Right lobe of liver (tissue), 6 donors: ENCODE data around the gene KRTAP10-11. TPM values are rescaled to one million over a fixed set of nuclear protein-coding genes. Genes with fewer than 3 reads are reported as not detected.

Source experiments
- ATAC-seq, 4 donors: fragments of 200-7000 bp; cut with Tn5 transposase; one replicate each; pipeline ENCODE4 v1.9.1; 2020; ENCODE audit warnings: mild to moderate bottlenecking in 4 of 4, moderate library complexity in 4 of 4
- DNase-seq, 3 donors: peaks; one replicate each; pipeline ENCODE4 v3.0.0-alpha.2; 2020
- H3K27ac ChIP-seq, 3 donors: fragments of 200-600 bp; one replicate each; pipeline ENCODE4 v1.8.0; 2022
- H3K27me3 ChIP-seq, 2 donors: fragments of 200-600 bp; one replicate each; pipeline ENCODE4 v1.8.0; 2022
- H3K36me3 ChIP-seq, 4 donors: fragments of 200-600 bp; sonication (generic) in 1 of 4; one replicate each; pipeline versions ENCODE4 v1.5.1 to v1.8.0; 2017 to 2022; ENCODE audit warnings: control low read depth in 1 of 4
- H3K4me1 ChIP-seq, 4 donors: fragments of 200-600 bp; sonication (generic) in 1 of 4; one replicate each; pipeline versions ENCODE4 v1.5.1 to v1.8.0; 2017 to 2022; ENCODE audit warnings: control low read depth in 1 of 4
- H3K4me3 ChIP-seq, 3 donors: fragments of 200-600 bp; one replicate each; pipeline ENCODE4 v1.8.0; 2022
- H3K9me3 ChIP-seq, 4 donors: fragments of 200-600 bp; sonication (generic) in 1 of 4; one replicate each; pipeline versions ENCODE4 v1.5.1 to v1.8.0; 2017 to 2022; ENCODE audit warnings: control low read depth in 1 of 4
- POLR2A ChIP-seq: fragments of 450-650 bp; IDR thresholded peaks from one replicate; pipeline ENCODE4 v1.6.1; 2017; ENCODE audit warnings: antibody characterized with exemption, mild to moderate bottlenecking
- WGBS: methylation state at CpG from one replicate; pipeline ENCODE4 v1.1.6; 2018; ENCODE audit warnings: low coverage, low lambda C conversion rate; ENCODE audit not compliant: insufficient coverage; ENCODE audit errors: missing lambda C conversion rate; 5-methylcytosine and 5-hydroxymethylcytosine counted together
- intact Hi-C, 2 donors: fragments of 100-400 bp; cut with DNase I; formaldehyde crosslinking; loops; one replicate each; pipeline versions ENCODE4 v1.11.2 to v1.14.1; 2022
- small RNA-seq, 2 experiments: library from RNA; depleted of rRNA; stranded (forward); fragments of <200 nt; gene quantifications; one replicate each; pipeline ENCODE3, GENCODE V24; 2016
- total RNA-seq, 6 experiments: library from RNA; depleted of rRNA in 2 of 6; stranded (reverse); fragments of >200 nt in 2 of 6; fragmentation: NEBNext Ultra II Directional in 3 of 6; extraction: Animal tissue kit (Norgen Biotek cat#: 25700) in 3 of 6; gene quantifications; one replicate each; pipeline versions ENCODE4 v1.1.0 to v1.2.4, GENCODE V29; 2016 to 2023
- TF ChIP-seq, protein P1 (sequence below), 4 donors: fragments of 200-600 bp in 3 of 4; fragments of 450-650 bp in 1 of 4; IDR thresholded peaks; one replicate each; pipeline versions ENCODE4 v1.5.1 to v1.8.0; 2016 to 2022; ENCODE audit warnings: antibody characterized with exemption in 4 of 4, mild to moderate bottlenecking in 2 of 4
- donor health status: DM: no; HTN: yes; CAD: no.
- donor health status: DM: no; HTN: no; CAD: no.
- donor health status: DM: no; HTN: no; CAD: no.
- donor health status: DM: no; HTN: yes; CAD: no.
- donor health status: DM: no; HTN: yes; CAD: no.

Gene KRTAP10-11
- total RNA-seq, 6 experiments from 2014 or later, result not detected

DNA sequence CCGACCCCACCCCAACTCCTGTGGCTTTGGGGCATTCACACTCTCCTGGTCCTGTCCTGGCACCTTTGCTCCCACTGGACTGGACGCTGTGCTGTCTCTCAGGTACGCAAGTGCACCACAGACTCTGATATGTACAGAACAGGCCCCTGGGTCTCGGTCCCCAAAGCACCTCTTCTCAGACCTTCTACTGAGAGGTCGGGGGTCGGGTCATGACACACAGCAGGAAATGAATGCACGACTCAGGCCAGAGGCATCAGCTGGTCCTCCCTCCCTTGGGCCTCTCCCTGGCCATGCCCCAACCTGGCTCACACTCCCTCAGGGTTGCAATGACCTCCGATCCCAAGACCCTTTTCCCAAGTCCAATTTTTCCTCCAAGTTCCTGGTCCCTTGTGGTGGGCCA lies 49.0 kb downstream of the KRTAP10-11 start:
- Histone ChIP-seq H3K27me3 (peaks cover 0 to 12% of the 10 kb centered on the region in 2 donors), H3K9me3 (peaks cover 0 to 4% (median 0%) of the 10 kb centered on the region in 4 donors), H3K4me3 (no peak overlapping the region), H3K27ac (no peak overlapping the region), H3K36me3 (no peaks in the 10 kb centered on the region), H3K4me1 (no peaks in the 10 kb centered on the region)
- peak in 1 of 3 donors; percentile 28 for DNase-seq
- no peak for ATAC-seq
- no peak for TF ChIP-seq POLR2A
- TF ChIP-seq, protein P1, sequence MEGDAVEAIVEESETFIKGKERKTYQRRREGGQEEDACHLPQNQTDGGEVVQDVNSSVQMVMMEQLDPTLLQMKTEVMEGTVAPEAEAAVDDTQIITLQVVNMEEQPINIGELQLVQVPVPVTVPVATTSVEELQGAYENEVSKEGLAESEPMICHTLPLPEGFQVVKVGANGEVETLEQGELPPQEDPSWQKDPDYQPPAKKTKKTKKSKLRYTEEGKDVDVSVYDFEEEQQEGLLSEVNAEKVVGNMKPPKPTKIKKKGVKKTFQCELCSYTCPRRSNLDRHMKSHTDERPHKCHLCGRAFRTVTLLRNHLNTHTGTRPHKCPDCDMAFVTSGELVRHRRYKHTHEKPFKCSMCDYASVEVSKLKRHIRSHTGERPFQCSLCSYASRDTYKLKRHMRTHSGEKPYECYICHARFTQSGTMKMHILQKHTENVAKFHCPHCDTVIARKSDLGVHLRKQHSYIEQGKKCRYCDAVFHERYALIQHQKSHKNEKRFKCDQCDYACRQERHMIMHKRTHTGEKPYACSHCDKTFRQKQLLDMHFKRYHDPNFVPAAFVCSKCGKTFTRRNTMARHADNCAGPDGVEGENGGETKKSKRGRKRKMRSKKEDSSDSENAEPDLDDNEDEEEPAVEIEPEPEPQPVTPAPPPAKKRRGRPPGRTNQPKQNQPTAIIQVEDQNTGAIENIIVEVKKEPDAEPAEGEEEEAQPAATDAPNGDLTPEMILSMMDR (IDR thresholded peaks at IDR 0.05), result no peak
- 70% methylated on average over 4 of the region's 8 CpGs for WGBS
- intact Hi-C loops, result no loop called here

DNA sequence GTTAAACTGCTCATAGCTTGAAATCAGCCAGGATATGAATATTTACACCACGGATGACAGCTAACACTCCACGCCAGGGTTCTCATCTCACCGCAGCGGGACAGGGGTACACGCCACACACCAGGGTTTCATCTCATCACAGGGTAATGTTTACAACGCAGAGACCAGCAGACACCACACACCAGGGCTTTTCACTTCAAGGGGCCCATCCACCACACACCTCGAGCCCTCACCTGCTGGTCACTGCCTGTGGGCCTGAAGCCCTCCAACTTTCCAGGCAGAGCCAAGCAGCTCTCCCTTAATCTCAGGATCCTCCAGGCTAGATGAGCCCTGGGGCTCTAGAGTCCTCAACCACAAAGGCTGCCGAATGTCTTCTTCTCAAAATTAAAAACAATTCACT lies 49.4 kb downstream of the KRTAP10-11 start:
- peaks cover 0 to 12% of the 10 kb centered on the region in 2 donors for H3K27me3 ChIP-seq
- H3K36me3 ChIP-seq, result no peaks in the 10 kb centered on the region
- no peak overlapping the region for H3K27ac ChIP-seq
- intact Hi-C loops, result no loop called here
- no peak for DNase-seq
- H3K4me1 ChIP-seq, result no peaks in the 10 kb centered on the region
- peaks cover 0 to 4% (median 0%) of the 10 kb centered on the region in 4 donors for H3K9me3 ChIP-seq
- ATAC-seq, result no peak
- WGBS, result 80% methylated on average over 7 of the region's 8 CpGs
- H3K4me3 ChIP-seq, result no peak overlapping the region
- TF ChIP-seq, protein P1 (IDR thresholded peaks at IDR 0.05), result no peak
- no peak for TF ChIP-seq POLR2A

DNA sequence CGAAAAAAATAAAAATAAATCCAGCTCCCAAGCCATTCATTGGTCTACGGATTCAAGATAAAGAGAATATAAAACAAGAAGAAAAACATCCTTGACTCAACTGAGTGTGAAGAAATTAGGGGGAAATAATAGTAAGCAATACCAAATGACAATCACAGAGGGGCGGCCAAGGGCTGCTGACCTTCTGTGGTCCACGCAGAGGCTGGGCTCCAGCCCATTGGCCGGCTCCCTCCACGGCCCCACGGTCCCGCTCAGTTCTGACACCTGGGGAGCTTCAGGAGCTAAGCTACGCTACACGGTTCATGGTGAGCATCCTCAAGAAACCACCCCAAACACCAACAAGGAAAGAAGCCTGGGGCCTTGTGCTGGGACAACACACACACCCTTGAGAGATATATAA lies 50.4 kb downstream of the KRTAP10-11 start:
- TF ChIP-seq, protein P1 (IDR thresholded peaks at IDR 0.05), result no peak
- TF ChIP-seq POLR2A, result no peak
- DNase-seq, result peak in 1 of 3 donors; percentile 29

More for the DNA sequence above, 50.4 kb downstream of the KRTAP10-11 start:
- Histone ChIP-seq H3K4me3 (no peak overlapping the region), H3K27ac (no peak overlapping the region), H3K9me3 (peaks cover 0 to 4% (median 0%) of the 10 kb centered on the region in 4 donors), H3K4me1 (no peaks in the 10 kb centered on the region), H3K36me3 (no peaks in the 10 kb centered on the region), H3K27me3 (peaks cover 0 to 12% of the 10 kb centered on the region in 2 donors)
- ATAC-seq, result no peak
- WGBS, result 67% methylated on average over 5 of the region's 10 CpGs
- intact Hi-C loops, result no loop called here

Small RNAs within 50 kb of the gene (small RNA-seq; reads per million reads assigned to genes)
- gene KRTAP12-6P, result 0 reads per million in 2 experiments

Other genes starting within 250 kb of the KRTAP10-11 start
- 10 to 100 TPM in 5 of 6 experiments, 1 to 10 TPM in 1; 7.5 to 19.3 (median 13.9) TPM for gene LRRC3, start 190.9 kb upstream of the KRTAP10-11 start, total RNA-seq
- gene KRTAP10-1, start 106.2 kb upstream of the KRTAP10-11 start, total RNA-seq, result not detected
- gene KRTAP10-2, start 94.9 kb upstream of the KRTAP10-11 start, total RNA-seq, result not detected
- not detected for gene KRTAP10-3, start 87.6 kb upstream of the KRTAP10-11 start, total RNA-seq
- not detected for gene KRTAP10-4, start 72.7 kb upstream of the KRTAP10-11 start, total RNA-seq
- gene KRTAP10-5, start 65.8 kb upstream of the KRTAP10-11 start, total RNA-seq, result not detected
- gene KRTAP10-6, start 53.9 kb upstream of the KRTAP10-11 start, total RNA-seq, result not detected
- gene KRTAP10-7, start 45.8 kb upstream of the KRTAP10-11 start, total RNA-seq, result not detected
- gene KRTAP10-8, start 34.3 kb upstream of the KRTAP10-11 start, total RNA-seq, result not detected
- not detected for gene KRTAP10-9, start 19.3 kb upstream of the KRTAP10-11 start, total RNA-seq
- gene KRTAP10-10, start 9.1 kb upstream of the KRTAP10-11 start, total RNA-seq, result not detected
- not detected for gene KRTAP12-4, start 8.2 kb downstream of the KRTAP10-11 start, total RNA-seq
- gene KRTAP12-3, start 11.5 kb downstream of the KRTAP10-11 start, total RNA-seq, result not detected
- gene KRTAP12-2, start 20.5 kb downstream of the KRTAP10-11 start, total RNA-seq, result not detected
- gene KRTAP12-1, start 35.7 kb downstream of the KRTAP10-11 start, total RNA-seq, result not detected
- not detected for gene KRTAP10-12, start 50.8 kb downstream of the KRTAP10-11 start, total RNA-seq
- not detected for gene TSPEAR, start 65.2 kb downstream of the KRTAP10-11 start, total RNA-seq
- 10 to 100 TPM; 41.5 to 54.6 (median 49.9) TPM for gene UBE2G2, start 155.4 kb downstream of the KRTAP10-11 start, total RNA-seq
- gene SUMO3, start 171.6 kb downstream of the KRTAP10-11 start, total RNA-seq, result 10 to 100 TPM; 33.4 to 41.2 (median 36.6) TPM
- gene PTTG1IP, start 227.3 kb downstream of the KRTAP10-11 start, total RNA-seq, result 100 to 1,000 TPM in 3 of 6 experiments, 10 to 100 TPM in 3; 54.3 to 195 (median 140) TPM